ENCODE results near the gene VWA5B1. TPM values are rescaled to one million over a fixed set of nuclear protein-coding genes. Genes with fewer than 3 reads are reported as not detected.

VWA5B1 gene
- total RNA-seq, 1 donor from 2014 or later, result not detected

- no peak for TF ChIP-seq CTCF (IDR thresholded peaks at IDR 0.05)
- Mint-ChIP-seq H3K4me3 (no peak overlapping the region), H3K9me3 (no peaks in the 10 kb centered on the region), H3K4me1 (peaks cover 3% of the 10 kb centered on the region), H3K36me3 (ENCODE audit: low read depth) (no peaks in the 10 kb centered on the region), H3K27ac (no peak overlapping the region), H3K27me3 (peaks cover 29% of the 10 kb centered on the region)
- DNase-seq (no peak), ATAC-seq (ENCODE audit: low read depth) (no peak)
- ChIA-PET CTCF (no interaction called here), POLR2A (no interaction called here)
- intact Hi-C loops (cut with micrococcal nuclease), result no loop called here
Observed at GRCh38 chr1:20355828-20356735, 65.4 kb downstream of the VWA5B1 start.

- ATAC-seq (ENCODE audit: low read depth) (no peak), DNase-seq (no peak)
- CTCF ChIA-PET, result no interaction called here
- Mint-ChIP-seq H3K4me3 (no peak overlapping the region), H3K9me3 (no peaks in the 10 kb centered on the region), H3K36me3 (ENCODE audit: low read depth) (no peaks in the 10 kb centered on the region), H3K27me3 (peaks cover 35% of the 10 kb centered on the region), H3K27ac (no peak overlapping the region), H3K4me1 (peaks cover 3% of the 10 kb centered on the region)
- POLR2A ChIA-PET, result no interaction called here
- intact Hi-C loops (cut with micrococcal nuclease), result no loop called here
- no peak for TF ChIP-seq CTCF (IDR thresholded peaks at IDR 0.05)
Observed at GRCh38 chr1:20356850-20357459, 66.3 kb downstream of the VWA5B1 start.

- ChIA-PET CTCF (no interaction called here), POLR2A (no interaction called here)
- Mint-ChIP-seq H3K36me3 (ENCODE audit: low read depth) (no peaks in the 10 kb centered on the region), H3K4me3 (no peak overlapping the region), H3K27me3 (peaks cover 39% of the 10 kb centered on the region), H3K27ac (no peak overlapping the region), H3K4me1 (peaks cover 3% of the 10 kb centered on the region), H3K9me3 (no peaks in the 10 kb centered on the region)
- intact Hi-C loops (cut with micrococcal nuclease), result no loop called here
- TF ChIP-seq CTCF (IDR thresholded peaks at IDR 0.05), result no peak
- ATAC-seq (ENCODE audit: low read depth) (no peak), DNase-seq (no peak)
Observed at GRCh38 chr1:20357796-20358195, 67.1 kb downstream of the VWA5B1 start.

- ChIA-PET POLR2A (no interaction called here), CTCF (no interaction called here)
- Mint-ChIP-seq H3K4me3 (no peak overlapping the region), H3K9me3 (no peaks in the 10 kb centered on the region), H3K36me3 (ENCODE audit: low read depth) (no peaks in the 10 kb centered on the region), H3K27me3 (peaks cover 39% of the 10 kb centered on the region), H3K27ac (no peak overlapping the region), H3K4me1 (peaks cover 3% of the 10 kb centered on the region)
- intact Hi-C loops (cut with micrococcal nuclease), result no loop called here
- DNase-seq (no peak), ATAC-seq (ENCODE audit: low read depth) (no peak)
- no peak for TF ChIP-seq CTCF (IDR thresholded peaks at IDR 0.05)
Observed at GRCh38 chr1:20358761-20359263, 68.1 kb downstream of the VWA5B1 start.

Data from activated B cell treated with CpG ODN at 0.5 μM for 24 hours (primary cell).